AG04450 (cell line): ENCODE data around the gene THRB. TPM values are rescaled to one million over a fixed set of nuclear protein-coding genes. Genes with fewer than 3 reads are reported as not detected.
A peak's percentile ranks its signal among the peaks of the same experiment; 100 is the strongest.

Experiments used
- CTCF ChIA-PET: fragments of 300-600, 350-600 bp; formaldehyde crosslinking; extraction: SDS; loops from one replicate; lab custom pipeline; 2022; ENCODE audit warnings: antibody characterized with exemption, inconsistent platforms; lab: Charles Lee
- POLR2A ChIA-PET: fragments of 350-600 bp; formaldehyde crosslinking; extraction: SDS; loops from one replicate; lab custom pipeline; 2021; ENCODE audit warnings: antibody characterized with exemption, inconsistent platforms; lab: Yijun Ruan, JAX
- DNase-seq: peaks from one replicate; pipeline ENCODE4 v3.0.0-alpha.2; 2011; ENCODE audit warnings: low read depth, low spot score
- H3K27ac ChIP-seq: one replicate; pipeline ENCODE4 v1.5.1; 2012; ENCODE audit warnings: low read depth, low read length, control low read depth
- H3K27me3 ChIP-seq: one replicate; pipeline ENCODE4 v1.6.0; 2012; ENCODE audit warnings: low read length; ENCODE audit not compliant: control insufficient read depth, insufficient read depth
- H3K4me3 ChIP-seq: 2 replicates; pipeline ENCODE4 v1.5.1; 2011; ENCODE audit warnings: mild to moderate bottlenecking, low read depth, low read length, control low read depth
- H3K9me3 ChIP-seq: 2 replicates; pipeline ENCODE4 v1.5.1; 2012; ENCODE audit warnings: low read length; ENCODE audit not compliant: control insufficient read depth, insufficient read depth
- polyA plus RNA-seq: library from polyadenylated mRNA; depleted of rRNA; stranded (reverse); fragments of >200 nt; gene quantifications from 2 replicates; pipeline ENCODE4 v1.2.3, GENCODE V29; 2011
- TF ChIP-seq, protein P1 (sequence below): IDR thresholded peaks from 2 replicates; pipeline ENCODE4 v1.5.1; 2011; ENCODE audit warnings: low read depth, low read length, control low read depth, inconsistent platforms

Gene THRB
- polyA plus RNA-seq, 1 experiment, result 0.02 TPM

DNA sequence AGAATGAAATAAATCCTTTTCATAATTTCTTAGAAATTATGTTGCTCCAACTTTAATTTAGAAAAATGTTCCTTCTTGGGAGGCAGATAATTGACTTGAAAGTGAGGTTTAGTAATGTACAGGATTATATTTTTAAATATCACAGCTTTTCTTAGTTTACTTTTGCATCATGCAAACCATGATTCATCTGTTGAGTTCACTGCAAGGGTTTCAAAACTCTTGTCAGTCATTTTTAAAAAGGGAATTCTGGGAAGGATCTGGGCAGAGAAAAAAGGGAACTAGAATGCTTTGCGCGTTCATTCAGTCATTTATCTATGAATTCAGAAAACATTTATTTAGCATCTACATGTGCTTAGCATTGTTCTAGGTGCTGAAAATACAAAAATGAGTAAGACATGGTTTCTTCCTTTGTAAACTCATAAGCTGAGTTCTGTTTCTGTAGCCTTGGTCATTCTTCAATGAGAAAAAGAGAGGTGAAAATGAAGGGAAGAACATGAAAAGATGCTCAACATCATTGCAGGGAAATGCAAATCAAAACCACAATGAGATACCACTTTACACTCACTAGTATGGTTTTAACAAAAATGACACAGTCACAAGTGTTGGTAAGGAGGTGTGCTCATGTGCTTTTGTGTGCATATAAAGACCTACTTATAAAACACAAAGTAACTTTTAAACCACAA is 340.5 kb downstream of the THRB start:
- POLR2A ChIA-PET, result no interaction called here
- no peaks in the 10 kb centered on the region for H3K9me3 ChIP-seq
- CTCF ChIA-PET, result interaction anchor here (0.6 to 2.7 kb wide), 3 partner anchors 32 to 155 kb away, joined by 3 to 6 read pairs (median 3); no protein-coding TSS in a partner anchor
- no peaks in the 10 kb centered on the region for H3K27me3 ChIP-seq
- no peak for DNase-seq
- H3K4me3 ChIP-seq, result no peak overlapping the region
- TF ChIP-seq, protein P1, sequence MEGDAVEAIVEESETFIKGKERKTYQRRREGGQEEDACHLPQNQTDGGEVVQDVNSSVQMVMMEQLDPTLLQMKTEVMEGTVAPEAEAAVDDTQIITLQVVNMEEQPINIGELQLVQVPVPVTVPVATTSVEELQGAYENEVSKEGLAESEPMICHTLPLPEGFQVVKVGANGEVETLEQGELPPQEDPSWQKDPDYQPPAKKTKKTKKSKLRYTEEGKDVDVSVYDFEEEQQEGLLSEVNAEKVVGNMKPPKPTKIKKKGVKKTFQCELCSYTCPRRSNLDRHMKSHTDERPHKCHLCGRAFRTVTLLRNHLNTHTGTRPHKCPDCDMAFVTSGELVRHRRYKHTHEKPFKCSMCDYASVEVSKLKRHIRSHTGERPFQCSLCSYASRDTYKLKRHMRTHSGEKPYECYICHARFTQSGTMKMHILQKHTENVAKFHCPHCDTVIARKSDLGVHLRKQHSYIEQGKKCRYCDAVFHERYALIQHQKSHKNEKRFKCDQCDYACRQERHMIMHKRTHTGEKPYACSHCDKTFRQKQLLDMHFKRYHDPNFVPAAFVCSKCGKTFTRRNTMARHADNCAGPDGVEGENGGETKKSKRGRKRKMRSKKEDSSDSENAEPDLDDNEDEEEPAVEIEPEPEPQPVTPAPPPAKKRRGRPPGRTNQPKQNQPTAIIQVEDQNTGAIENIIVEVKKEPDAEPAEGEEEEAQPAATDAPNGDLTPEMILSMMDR, result no peak
- no peak overlapping the region for H3K27ac ChIP-seq

DNA sequence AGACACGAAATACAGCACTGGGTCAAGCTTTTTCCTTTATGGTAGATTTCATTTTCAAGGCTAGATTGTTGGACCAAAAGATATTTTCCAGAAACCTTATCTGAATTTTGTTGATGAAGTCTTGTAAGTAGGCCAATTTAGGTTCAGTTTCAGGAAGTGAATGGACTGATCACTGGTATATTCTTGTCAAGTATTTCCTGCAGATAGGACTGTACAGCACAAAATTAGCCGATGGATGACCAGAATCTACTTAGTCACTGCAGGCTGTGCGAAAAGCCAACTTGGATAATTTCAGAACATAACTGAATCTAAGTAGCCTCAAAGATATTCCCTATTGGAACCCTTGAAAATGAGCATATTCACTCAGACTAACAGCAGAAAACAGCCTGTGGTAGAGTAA is 343.1 kb downstream of the THRB start:
- Histone ChIP-seq H3K9me3 (no peaks in the 10 kb centered on the region), H3K27me3 (no peaks in the 10 kb centered on the region), H3K4me3 (no peak overlapping the region), H3K27ac (no peak overlapping the region)
- POLR2A ChIA-PET, result no interaction called here
- CTCF ChIA-PET, result interaction anchor here (1.7 kb wide), 1 partner anchor 63 kb away, joined by 6 read pairs; no protein-coding TSS in a partner anchor
- TF ChIP-seq, protein P1, result no peak
- no peak for DNase-seq

DNA sequence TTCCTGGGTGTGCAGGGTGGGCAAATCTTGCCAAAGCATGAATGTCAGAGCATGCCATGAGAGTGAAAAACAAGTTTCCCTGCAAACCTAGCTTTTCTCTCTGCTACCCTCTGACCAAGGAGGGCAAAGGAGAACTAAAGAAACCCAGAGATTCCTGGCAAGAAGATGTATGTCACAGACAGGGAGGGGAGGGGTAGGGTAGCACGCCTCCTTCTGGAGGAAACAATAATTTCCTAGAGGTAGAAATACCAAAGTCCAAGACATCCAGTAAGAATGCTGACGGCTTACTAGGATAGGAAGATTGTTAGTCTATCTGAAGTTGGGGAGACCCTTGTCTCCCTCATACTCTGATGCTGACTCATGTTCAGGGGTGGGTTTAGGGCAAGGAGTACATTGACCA is 345.6 kb downstream of the THRB start:
- CTCF ChIA-PET, result interaction anchor here (1.5 kb wide), 2 partner anchors 37 to 150 kb away, joined by 3 to 4 read pairs; no protein-coding TSS in a partner anchor
- no peaks in the 10 kb centered on the region for H3K27me3 ChIP-seq

DNA sequence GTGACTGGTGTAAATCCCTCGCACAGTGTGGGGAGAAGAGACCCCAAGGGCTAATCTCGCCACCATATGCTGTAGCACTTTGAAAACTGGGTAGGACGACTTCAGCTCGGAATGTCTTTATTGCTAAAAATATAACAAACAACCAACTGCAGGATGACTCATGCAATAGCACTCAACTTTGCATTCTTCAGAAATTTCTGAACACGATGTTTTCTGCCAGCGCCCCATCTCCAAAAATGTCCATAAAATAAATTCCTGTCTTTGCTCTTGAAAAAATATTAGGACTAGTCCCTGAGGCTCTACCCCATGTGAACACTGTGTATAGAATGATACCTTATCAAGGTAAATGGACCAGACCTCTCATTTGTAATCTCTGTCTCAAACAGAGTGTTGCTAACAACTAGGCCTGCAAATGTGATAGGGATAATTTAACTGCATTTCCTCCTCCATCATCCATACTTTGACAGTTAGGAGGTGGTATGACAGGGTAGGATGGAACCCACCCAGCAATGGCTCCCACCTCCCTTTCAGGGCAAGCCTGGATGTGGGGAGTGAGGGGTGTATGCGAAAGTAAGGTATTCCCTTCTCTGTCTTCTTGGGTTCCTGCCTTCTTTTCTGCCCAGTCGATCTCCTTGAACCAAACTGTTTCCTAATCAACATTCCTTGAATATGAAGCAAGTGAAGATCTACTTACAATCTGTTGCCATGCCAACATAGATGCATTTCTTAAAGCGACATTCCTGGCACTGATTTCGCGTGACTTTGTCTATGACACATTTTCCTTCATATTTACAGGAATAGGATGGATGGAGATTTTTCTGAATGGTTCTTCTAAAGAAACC is 348.4 kb downstream of the THRB start:
- Histone ChIP-seq H3K27ac (peak overlapping the region; percentile 91), H3K4me3 (no peak overlapping the region)

More for the DNA sequence above, 345.6 kb downstream of the THRB start:
- POLR2A ChIA-PET, result no interaction called here
- H3K4me3 ChIP-seq, result no peak overlapping the region
- no peak for DNase-seq
- TF ChIP-seq, protein P1, result peak; percentile 24; the same call in 1 of the 2 replicates
- H3K27ac ChIP-seq, result no peak overlapping the region
- no peaks in the 10 kb centered on the region for H3K9me3 ChIP-seq

More for the DNA sequence above, 348.4 kb downstream of the THRB start:
- no peaks in the 10 kb centered on the region for H3K9me3 ChIP-seq
- TF ChIP-seq, protein P1, result no peak
- no peaks in the 10 kb centered on the region for H3K27me3 ChIP-seq
- DNase-seq, result peak; percentile 33
- POLR2A ChIA-PET, result no interaction called here
- CTCF ChIA-PET, result no interaction called here
